ENCODE data around the gene PROSER3. TPM values are rescaled to one million over a fixed set of nuclear protein-coding genes. Genes with fewer than 3 reads are reported as not detected.

Gene PROSER3
- total RNA-seq, 1 experiment from 2014 or later, result 17.5 TPM

- Histone ChIP-seq H3K4me1 (ENCODE audit: low read length) (no peaks in the 10 kb centered on the region), H3K27ac (ENCODE audit: low read length) (no peak overlapping the region), H3K36me3 (ENCODE audit: insufficient read depth, low read length) (no peaks in the 10 kb centered on the region), H3K9ac (ENCODE audit: low read length) (no peak overlapping the region), H3K9me2 (replicated peaks; ENCODE audit: insufficient read depth, low read length) (no peaks in the 10 kb centered on the region), H3K4me3 (ENCODE audit: low read length) (no peak overlapping the region), H3K79me2 (ENCODE audit: low read length) (no peaks in the 10 kb centered on the region), H3K27me3 (ENCODE audit: low read length) (no peaks in the 10 kb centered on the region), H2AFZ (ENCODE audit: low read length) (no peak overlapping the region), H3K4me2 (ENCODE audit: low read depth, low read length, poor library complexity, severe bottlenecking) (no peak overlapping the region), H4K20me1 (ENCODE audit: insufficient read depth, low read depth, low read length) (no peaks in the 10 kb centered on the region), H3K9me3 (ENCODE audit: low read length) (no peaks in the 10 kb centered on the region)
- DNase-seq, result no peak
Observed at GRCh38 chr19:35816846-35817245, 58.9 kb downstream of the PROSER3 start.

DNA sequence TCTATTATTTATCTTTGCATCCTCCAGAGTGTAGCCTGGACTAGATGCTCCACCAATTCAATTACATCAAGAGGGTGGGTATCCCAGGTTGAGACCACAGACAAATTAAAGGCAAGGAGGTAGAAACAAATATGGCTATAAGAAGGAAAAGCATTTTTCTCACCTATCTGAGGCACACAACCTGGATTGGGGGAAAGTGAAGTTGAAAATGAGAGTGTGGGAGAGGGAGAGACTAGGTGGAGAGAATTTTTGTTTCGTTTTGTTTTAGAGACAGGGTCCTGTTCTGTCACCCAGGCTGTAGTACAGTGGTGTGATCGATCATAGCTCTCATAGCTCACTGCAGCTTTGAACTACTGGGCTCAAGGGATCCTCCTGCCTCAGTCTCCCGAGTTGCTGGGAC lies 60.5 kb downstream of the PROSER3 start:
- Histone ChIP-seq H3K9ac (ENCODE audit: low read length) (no peak overlapping the region), H3K4me3 (ENCODE audit: low read length) (no peak overlapping the region), H3K9me3 (ENCODE audit: low read length) (no peaks in the 10 kb centered on the region), H3K27me3 (ENCODE audit: low read length) (no peaks in the 10 kb centered on the region), H4K20me1 (ENCODE audit: insufficient read depth, low read depth, low read length) (no peaks in the 10 kb centered on the region), H3K36me3 (ENCODE audit: insufficient read depth, low read length) (no peaks in the 10 kb centered on the region), H3K9me2 (replicated peaks; ENCODE audit: insufficient read depth, low read length) (no peaks in the 10 kb centered on the region), H2AFZ (ENCODE audit: low read length) (no peak overlapping the region), H3K4me1 (ENCODE audit: low read length) (no peaks in the 10 kb centered on the region), H3K79me2 (ENCODE audit: low read length) (no peaks in the 10 kb centered on the region), H3K27ac (ENCODE audit: low read length) (no peak overlapping the region), H3K4me2 (ENCODE audit: low read depth, low read length, poor library complexity, severe bottlenecking) (no peak overlapping the region)
- DNase-seq, result no peak

Other genes starting within 250 kb of the PROSER3 start
- 5.0 and 9.3 TPM in 2 replicates for gene DMKN, start 244.5 kb upstream of the PROSER3 start, total RNA-seq (2014; rRNA removed; shearing (Covaris generic); ENCODE audit: low replicate concordance)
- 0.25 TPM in 1 of 2 replicates, not detected in the other for gene SBSN, start 229.9 kb upstream of the PROSER3 start, total RNA-seq (2014; rRNA removed; shearing (Covaris generic); ENCODE audit: low replicate concordance)
- gene GAPDHS, start 224.7 kb upstream of the PROSER3 start, total RNA-seq (2014; rRNA removed; shearing (Covaris generic); ENCODE audit: low replicate concordance), result not detected in 2 replicates
- gene TMEM147, start 212.6 kb upstream of the PROSER3 start, total RNA-seq (2014; rRNA removed; shearing (Covaris generic); ENCODE audit: low replicate concordance), result 125 and 126 TPM in 2 replicates
- 0.37 and 0.40 TPM in 2 replicates for gene ATP4A, start 194.5 kb upstream of the PROSER3 start, total RNA-seq (2014; rRNA removed; shearing (Covaris generic); ENCODE audit: low replicate concordance)
- not detected in 2 replicates for gene PMIS2, start 172.0 kb upstream of the PROSER3 start, total RNA-seq (2014; rRNA removed; shearing (Covaris generic); ENCODE audit: low replicate concordance)
- 12.5 and 26.2 TPM in 2 replicates for gene HAUS5, start 145.4 kb upstream of the PROSER3 start, total RNA-seq (2014; rRNA removed; shearing (Covaris generic); ENCODE audit: low replicate concordance)
- 36.9 and 82.1 TPM in 2 replicates for gene RBM42, start 129.1 kb upstream of the PROSER3 start, total RNA-seq (2014; rRNA removed; shearing (Covaris generic); ENCODE audit: low replicate concordance)
- gene ETV2, start 116.4 kb upstream of the PROSER3 start, total RNA-seq (2014; rRNA removed; shearing (Covaris generic); ENCODE audit: low replicate concordance), result 0.54 and 0.75 TPM in 2 replicates
- 445 and 611 TPM in 2 replicates for gene COX6B1, start 109.9 kb upstream of the PROSER3 start, total RNA-seq (2014; rRNA removed; shearing (Covaris generic); ENCODE audit: low replicate concordance)
- not detected in 2 replicates for gene UPK1A, start 91.7 kb upstream of the PROSER3 start, total RNA-seq (2014; rRNA removed; shearing (Covaris generic); ENCODE audit: low replicate concordance)
- not detected in 2 replicates for gene ZBTB32, start 53.6 kb upstream of the PROSER3 start, total RNA-seq (2014; rRNA removed; shearing (Covaris generic); ENCODE audit: low replicate concordance)
- 15.3 and 21.4 TPM in 2 replicates for gene KMT2B, start 40.2 kb upstream of the PROSER3 start, total RNA-seq (2014; rRNA removed; shearing (Covaris generic); ENCODE audit: low replicate concordance)
- 1.5 and 15.2 TPM in 2 replicates for gene IGFLR1, start 15.7 kb upstream of the PROSER3 start, total RNA-seq (2014; rRNA removed; shearing (Covaris generic); ENCODE audit: low replicate concordance)
- 31.7 and 50.4 TPM in 2 replicates for gene U2AF1L4, start 12.8 kb upstream of the PROSER3 start, total RNA-seq (2014; rRNA removed; shearing (Covaris generic); ENCODE audit: low replicate concordance)
- 47.7 and 112 TPM in 2 replicates for gene PSENEN, start 12.5 kb upstream of the PROSER3 start, total RNA-seq (2014; rRNA removed; shearing (Covaris generic); ENCODE audit: low replicate concordance)
- gene LIN37, start 9.6 kb upstream of the PROSER3 start, total RNA-seq (2014; rRNA removed; shearing (Covaris generic); ENCODE audit: low replicate concordance), result 5.9 and 12.4 TPM in 2 replicates
- 0.18 and 1.5 TPM in 2 replicates for gene HSPB6, start 1.1 kb upstream of the PROSER3 start, total RNA-seq (2014; rRNA removed; shearing (Covaris generic); ENCODE audit: low replicate concordance)
- 5.8 and 12.3 TPM in 2 replicates for gene ARHGAP33, start 17.4 kb downstream of the PROSER3 start, total RNA-seq (2014; rRNA removed; shearing (Covaris generic); ENCODE audit: low replicate concordance)
- not detected in 2 replicates for gene PRODH2, start 54.7 kb downstream of the PROSER3 start, total RNA-seq (2014; rRNA removed; shearing (Covaris generic); ENCODE audit: low replicate concordance)
- gene NPHS1, start 94.3 kb downstream of the PROSER3 start, total RNA-seq (2014; rRNA removed; shearing (Covaris generic); ENCODE audit: low replicate concordance), result not detected in 2 replicates
- 0.07 TPM in 1 of 2 replicates, not detected in the other for gene KIRREL2, start 98.7 kb downstream of the PROSER3 start, total RNA-seq (2014; rRNA removed; shearing (Covaris generic); ENCODE audit: low replicate concordance)
- gene APLP1, start 110.4 kb downstream of the PROSER3 start, total RNA-seq (2014; rRNA removed; shearing (Covaris generic); ENCODE audit: low replicate concordance), result 9.9 and 23.8 TPM in 2 replicates
- 7.2 and 17.1 TPM in 2 replicates for gene NFKBID, start 142.4 kb downstream of the PROSER3 start, total RNA-seq (2014; rRNA removed; shearing (Covaris generic); ENCODE audit: low replicate concordance)
- 12.2 and 18.8 TPM in 2 replicates for gene HCST, start 144.4 kb downstream of the PROSER3 start, total RNA-seq (2014; rRNA removed; shearing (Covaris generic); ENCODE audit: low replicate concordance)
- gene TYROBP, start 150.1 kb downstream of the PROSER3 start, total RNA-seq (2014; rRNA removed; shearing (Covaris generic); ENCODE audit: low replicate concordance), result not detected in 2 replicates
- gene LRFN3, start 178.2 kb downstream of the PROSER3 start, total RNA-seq (2014; rRNA removed; shearing (Covaris generic); ENCODE audit: low replicate concordance), result 3.7 and 3.8 TPM in 2 replicates
- 23.4 and 71.2 TPM in 2 replicates for gene SDHAF1, start 237.0 kb downstream of the PROSER3 start, total RNA-seq (2014; rRNA removed; shearing (Covaris generic); ENCODE audit: low replicate concordance)

Data from Karpas-422 (cell line).